Measurements from ENCODE around the gene FSIP1. TPM values are rescaled to one million over a fixed set of nuclear protein-coding genes. Genes with fewer than 3 reads are reported as not detected.

Gene FSIP1
- total RNA-seq, 1 experiment from 2014 or later, result 0.61 TPM

- no peaks in the 10 kb centered on the region for H3K4me1 Mint-ChIP-seq
- no peak overlapping the region for H3K4me3 Mint-ChIP-seq
- no peaks in the 10 kb centered on the region for H3K27me3 Mint-ChIP-seq (ENCODE audit: low read depth)
- DNase-seq (ENCODE audit: low spot score) (no peak), ATAC-seq (no peak; the same call in 1 of the 2 replicates)
- TF ChIP-seq PREB (CRISPR knock-in tag; IDR thresholded peaks at IDR 0.05; ENCODE audit: borderline replicate concordance), result no peak
- no peak for TF ChIP-seq ATF1 (CRISPR knock-in tag; IDR thresholded peaks at IDR 0.05)
- TF ChIP-seq OVOL2 (CRISPR knock-in tag; IDR thresholded peaks at IDR 0.05; ENCODE audit: borderline replicate concordance), result no peak
- TF ChIP-seq ZNF138 (CRISPR knock-in tag; conservative IDR thresholded peaks at IDR 0.05), result no peak
- no peak for TF ChIP-seq FOXK1 (CRISPR knock-in tag; IDR thresholded peaks at IDR 0.05)
- TF ChIP-seq ZNF281 (CRISPR knock-in tag; IDR thresholded peaks at IDR 0.05), result no peak
- no peak for TF ChIP-seq RORB (CRISPR knock-in tag; IDR thresholded peaks at IDR 0.05)
- TF ChIP-seq USF1 (CRISPR knock-in tag; IDR thresholded peaks at IDR 0.05), result no peak
- no peak for TF ChIP-seq EMX1 (CRISPR knock-in tag; IDR thresholded peaks at IDR 0.05)
- CTCF ChIA-PET, result interaction anchor here (0.9 to 2.4 kb wide), 4 partner anchors 15 to 130 kb away, joined by 3 to 33 read pairs (median 6); partner anchors contain the start of gene THBS1
- POLR2A ChIA-PET, result no interaction called here
- no peak overlapping the region for H3K27ac Mint-ChIP-seq
- H3K36me3 Mint-ChIP-seq, result no peaks in the 10 kb centered on the region
- H3K9me3 Mint-ChIP-seq, result 0 out of 2 replicates have a peak, but pooled peaks cover 11% of the 10 kb centered on the region
Measured at GRCh38 chr15:39627451-39628143, 155.0 kb downstream of the FSIP1 start.

GRCh38 chr15:39625856-39626255 is 156.8 kb downstream of the FSIP1 start:
- ChIA-PET CTCF (interaction anchor here (1.0 to 1.6 kb wide), 2 partner anchors 131 to 162 kb away, joined by 4 to 6 read pairs; no protein-coding TSS in a partner anchor), POLR2A (no interaction called here)
- TF ChIP-seq GTF2I (CRISPR knock-in tag; conservative IDR thresholded peaks at IDR 0.05) (no peak), OVOL2 (CRISPR knock-in tag; IDR thresholded peaks at IDR 0.05; ENCODE audit: borderline replicate concordance) (no peak), ZNF263 (CRISPR knock-in tag; IDR thresholded peaks at IDR 0.05; ENCODE audit: low read depth) (no peak)
- Mint-ChIP-seq H3K4me1 (no peaks in the 10 kb centered on the region), H3K27me3 (ENCODE audit: low read depth) (no peaks in the 10 kb centered on the region), H3K9me3 (0 out of 2 replicates have a peak, but pooled peaks cover 11% of the 10 kb centered on the region), H3K27ac (no peak overlapping the region), H3K36me3 (no peaks in the 10 kb centered on the region), H3K4me3 (no peak overlapping the region)
- DNase-seq (ENCODE audit: low spot score), result no peak
- no peak for ATAC-seq

GRCh38 chr15:39625451-39625850 is 157.2 kb downstream of the FSIP1 start:
- Mint-ChIP-seq H3K4me3 (no peak overlapping the region), H3K27me3 (ENCODE audit: low read depth) (no peaks in the 10 kb centered on the region), H3K9me3 (0 out of 2 replicates have a peak, but pooled peaks cover 11% of the 10 kb centered on the region), H3K27ac (no peak overlapping the region), H3K4me1 (no peaks in the 10 kb centered on the region), H3K36me3 (no peaks in the 10 kb centered on the region)
- ATAC-seq (no peak), DNase-seq (ENCODE audit: low spot score) (no peak)
- POLR2A ChIA-PET, result no interaction called here
- CTCF ChIA-PET, result interaction anchor here (1.6 kb wide), 1 partner anchor 131 kb away, joined by 6 read pairs; no protein-coding TSS in a partner anchor
- TF ChIP-seq CREM (CRISPR knock-in tag; IDR thresholded peaks at IDR 0.05), result no peak
- no peak for TF ChIP-seq E2F1 (CRISPR knock-in tag; IDR thresholded peaks at IDR 0.05)
- TF ChIP-seq ZNF281 (CRISPR knock-in tag; IDR thresholded peaks at IDR 0.05), result no peak
- TF ChIP-seq E2F4 (CRISPR knock-in tag; IDR thresholded peaks at IDR 0.05; ENCODE audit: borderline replicate concordance, low read depth), result no peak
- TF ChIP-seq MYBL2 (CRISPR knock-in tag; IDR thresholded peaks at IDR 0.05), result no peak
- no peak for TF ChIP-seq ZNF416 (CRISPR knock-in tag; IDR thresholded peaks at IDR 0.05)
- no peak for TF ChIP-seq ZMAT4 (CRISPR knock-in tag; IDR thresholded peaks at IDR 0.05)
- TF ChIP-seq CTCF (IDR thresholded peaks at IDR 0.05), result no peak
